GM21360 (cell line): ENCODE measurements around the gene PRMT9.
A peak's percentile ranks its signal among the peaks of the same experiment; 100 is the strongest.

ENCODE experiments used
- ATAC-seq: cut with Tn5 transposase; IDR thresholded peaks from one replicate; pipeline ENCODE4 v1.9.1; 2021; ENCODE audit warnings: mild to moderate bottlenecking, moderate library complexity; ENCODE audit not compliant: unreplicated experiment

The PRMT9 gene

DNA sequence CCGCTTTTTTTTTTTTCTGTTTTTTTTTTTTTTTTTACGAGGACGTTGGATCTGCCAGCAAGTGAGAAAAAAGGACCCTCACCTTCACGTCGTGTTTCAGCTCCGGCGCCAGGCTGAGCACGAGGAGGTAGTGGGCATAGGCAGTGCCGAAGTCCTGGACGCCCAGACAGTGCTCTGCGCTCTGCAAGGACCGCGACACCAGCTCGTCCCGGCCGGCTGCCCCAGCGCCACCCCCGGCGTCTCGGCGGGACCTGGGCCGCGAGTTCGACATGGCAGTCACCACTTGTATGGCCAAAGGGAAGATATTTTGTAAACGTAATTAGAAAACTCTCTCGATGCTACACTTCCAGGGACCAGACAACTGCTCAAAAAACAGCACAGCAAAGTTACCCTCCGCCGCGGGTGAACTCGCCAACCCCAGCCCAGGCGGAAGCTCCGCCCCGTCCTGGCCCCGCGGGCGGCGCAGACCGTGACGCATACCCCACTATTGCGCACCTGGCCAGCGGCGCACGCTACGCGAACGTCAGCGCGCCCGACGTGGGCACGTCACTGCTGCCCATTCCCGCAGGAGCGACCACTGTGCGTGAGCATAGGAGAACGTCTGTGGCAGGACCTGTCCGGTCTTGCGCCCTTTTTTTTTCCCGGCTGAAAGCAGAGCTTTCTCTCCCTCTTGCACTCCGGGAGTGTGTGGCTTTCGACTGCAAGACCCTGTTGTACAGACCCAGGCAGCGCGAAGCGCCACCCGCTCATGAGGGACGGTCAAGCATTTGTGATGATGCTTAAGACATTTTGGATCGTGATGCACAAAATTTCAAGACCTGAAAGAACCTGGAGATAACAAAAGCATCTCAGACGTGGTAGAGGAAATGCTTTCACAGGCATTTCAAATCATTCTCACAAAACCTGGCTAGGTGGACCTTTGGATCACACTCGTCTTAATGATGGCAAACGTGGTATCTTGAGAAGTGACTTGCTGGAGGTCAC lies at the start of gene PRMT9:
PRMT9 (minus strand) TSS at position 447 of the 984 bp plus-strand sequence; CDS start at position 271, 176 bp downstream.
- peak; percentile 98 for ATAC-seq

DNA sequence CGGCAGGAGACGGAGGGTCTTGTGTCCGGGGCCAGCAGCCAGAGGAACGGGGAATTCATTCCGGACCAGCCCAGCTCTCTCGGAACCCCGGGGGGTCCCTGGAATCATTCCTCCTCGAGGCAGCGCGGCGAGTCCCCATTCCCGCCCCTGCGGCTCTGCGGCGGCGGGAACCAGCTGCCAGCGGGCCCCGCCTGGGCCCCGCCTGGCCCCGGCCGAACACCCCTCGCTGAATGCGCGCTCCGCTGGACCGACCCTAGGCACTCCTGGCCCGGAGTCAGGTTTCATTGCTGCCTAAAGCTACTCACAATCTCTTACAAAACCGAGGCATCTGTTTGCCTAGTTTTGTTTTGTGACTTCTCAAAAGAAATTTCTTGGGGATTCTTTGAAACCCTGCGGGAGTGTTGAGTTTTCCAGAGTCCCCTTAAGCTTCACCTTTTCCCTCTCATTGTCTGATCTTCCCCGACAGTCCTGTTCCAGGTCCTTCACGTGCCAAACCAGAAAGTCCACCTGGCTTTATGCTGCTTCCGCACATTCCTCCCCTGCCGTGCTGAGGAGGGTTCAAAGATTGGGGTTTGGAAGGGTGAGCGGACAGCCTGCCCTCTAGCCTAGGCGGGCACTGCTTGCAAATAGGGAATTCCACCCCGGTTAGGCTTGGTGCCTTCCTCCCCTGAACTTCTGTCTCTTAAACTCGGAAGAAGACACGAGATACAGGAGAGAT lies 48.7 kb upstream of the PRMT9 start:
- ATAC-seq = peak; percentile 23

DNA sequence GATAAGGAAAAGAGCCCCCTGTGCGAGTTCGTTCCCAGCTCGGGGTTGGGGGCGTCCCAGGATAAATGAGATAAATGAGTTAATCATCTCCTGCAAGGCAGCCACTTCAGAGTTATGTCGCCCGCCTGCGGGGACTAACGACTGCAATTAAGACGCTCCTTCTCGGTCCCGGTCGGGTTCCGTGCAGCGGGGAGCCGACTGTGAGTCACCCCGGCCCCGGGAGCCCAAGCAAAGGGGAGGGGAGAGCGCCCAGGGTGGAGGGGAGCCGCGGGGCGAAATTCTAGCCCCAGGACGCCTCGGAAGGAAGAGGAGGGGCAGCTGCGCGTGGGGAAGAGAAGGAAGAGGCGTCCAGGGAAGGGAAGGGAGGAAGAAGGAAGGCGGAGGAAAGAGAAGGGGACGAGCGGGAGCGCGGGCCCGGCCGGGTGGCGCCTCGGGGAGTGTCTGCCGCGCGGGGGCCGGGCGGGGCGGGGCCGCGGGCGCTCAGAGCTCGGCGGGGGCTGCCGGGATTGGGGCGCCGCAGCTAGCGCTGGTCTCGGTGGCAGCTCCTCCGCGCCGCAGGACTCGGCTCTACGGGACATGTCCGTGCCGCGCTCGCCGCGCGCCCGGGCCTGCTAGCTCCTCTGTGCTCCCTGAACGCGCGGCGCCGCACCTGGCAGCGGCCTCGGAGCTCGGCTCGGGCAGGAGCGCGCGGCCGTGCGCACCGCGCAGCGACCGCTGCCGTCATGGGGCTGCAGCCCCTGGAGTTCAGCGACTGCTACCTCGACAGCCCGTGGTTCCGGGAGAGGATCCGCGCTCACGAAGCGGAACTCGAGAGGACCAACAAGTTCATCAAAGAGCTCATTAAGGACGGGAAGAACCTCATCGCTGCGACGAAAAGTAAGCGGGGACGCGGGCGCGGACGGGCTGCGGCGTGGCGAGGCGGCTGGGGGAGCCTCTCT lies 47.9 kb upstream of the PRMT9 start, which contains the start of gene ARHGAP10:
ARHGAP10 (plus strand) TSS at position 509 of the 938 bp plus-strand sequence; CDS start at position 723, 214 bp downstream.
- peak; percentile 50 for ATAC-seq

GRCh38 chr4:147730333-147730732 lies 46.4 kb upstream of the PRMT9 start:
- ATAC-seq = no peak

DNA sequence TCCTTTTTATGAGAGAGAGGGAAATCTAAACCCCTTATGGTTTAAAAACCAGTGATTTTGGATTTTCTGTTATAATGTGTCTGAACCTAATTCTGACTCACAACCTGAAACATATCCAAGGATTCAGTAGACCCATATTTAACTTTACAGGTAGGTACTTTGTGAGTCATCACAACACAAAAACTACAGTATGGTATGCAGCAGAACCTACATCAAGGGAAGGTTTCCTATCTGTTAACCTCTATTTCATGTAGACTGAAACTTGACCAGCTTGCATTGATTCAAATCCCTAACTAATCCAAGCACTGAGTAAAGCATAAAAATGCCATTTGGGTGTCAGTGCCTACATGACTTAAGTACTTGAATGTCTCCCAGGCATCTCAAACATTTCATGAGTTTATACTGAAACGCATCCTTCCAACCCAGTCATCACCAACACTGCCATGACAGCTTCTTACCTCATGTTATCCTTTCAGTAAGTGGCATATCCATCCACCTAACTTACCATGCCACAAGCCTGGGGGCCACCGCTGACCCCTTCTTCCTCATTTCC lies 43.6 kb upstream of the PRMT9 start:
- no peak for ATAC-seq

DNA sequence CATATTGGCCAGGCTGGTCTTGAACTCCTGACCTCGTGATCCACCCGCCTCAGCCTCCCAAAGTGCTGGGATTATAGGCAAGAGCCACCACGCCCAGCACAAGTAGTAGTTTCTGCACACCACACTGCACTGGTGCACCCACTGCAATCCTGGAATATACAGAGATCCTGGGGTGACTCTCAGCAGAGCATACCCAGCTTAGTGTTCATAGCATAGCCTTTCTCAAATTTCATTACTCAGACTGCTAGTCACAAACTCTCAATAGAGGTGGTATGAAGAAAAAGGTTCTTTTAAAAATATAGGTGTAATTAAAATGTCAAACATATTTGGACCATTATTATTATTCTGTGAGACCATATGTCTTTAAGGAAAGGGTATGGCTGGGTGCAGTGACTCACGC lies 41.7 kb upstream of the PRMT9 start:
- no peak for ATAC-seq

DNA sequence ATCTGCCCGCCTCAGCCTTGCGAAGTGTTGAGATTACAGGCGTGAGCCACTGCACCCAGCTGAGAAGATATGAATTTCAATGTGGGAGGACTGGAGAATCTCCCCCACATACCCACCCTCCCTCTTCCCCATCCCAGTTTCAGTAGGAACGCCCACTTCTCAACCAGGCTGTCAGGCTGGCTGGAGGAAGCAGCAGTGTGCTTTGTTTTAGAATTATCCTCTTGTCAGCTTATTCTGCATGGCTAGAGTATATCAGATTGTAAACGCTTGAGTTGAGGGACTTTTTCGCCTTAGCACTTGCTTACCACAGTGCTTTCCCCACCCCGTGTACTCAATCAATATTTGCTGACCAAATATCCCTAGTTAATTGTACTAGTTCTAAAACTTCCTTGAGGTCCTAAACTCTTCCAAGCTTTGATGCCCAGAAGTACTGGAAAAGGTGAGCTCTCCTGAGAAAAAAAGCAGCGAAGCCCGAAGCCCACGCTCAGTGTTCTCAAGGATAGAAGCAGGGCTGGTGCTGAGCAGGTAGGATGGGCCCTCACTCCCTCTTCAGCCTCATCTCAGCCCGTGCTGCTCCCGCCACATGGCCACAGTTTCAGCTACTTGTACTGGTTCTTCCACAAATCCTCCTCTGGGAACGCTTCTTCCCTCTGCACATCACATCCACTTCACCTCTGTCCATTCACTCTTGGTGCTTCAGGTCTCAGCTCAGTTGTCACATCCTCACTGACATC lies 40.7 kb upstream of the PRMT9 start:
- ATAC-seq = no peak

GRCh38 chr4:147723326-147723725 lies 39.4 kb upstream of the PRMT9 start:
- no peak for ATAC-seq

- ATAC-seq = peak; percentile 85
Measured at GRCh38 chr4:147717878-147718277, 33.9 kb upstream of the PRMT9 start.

DNA sequence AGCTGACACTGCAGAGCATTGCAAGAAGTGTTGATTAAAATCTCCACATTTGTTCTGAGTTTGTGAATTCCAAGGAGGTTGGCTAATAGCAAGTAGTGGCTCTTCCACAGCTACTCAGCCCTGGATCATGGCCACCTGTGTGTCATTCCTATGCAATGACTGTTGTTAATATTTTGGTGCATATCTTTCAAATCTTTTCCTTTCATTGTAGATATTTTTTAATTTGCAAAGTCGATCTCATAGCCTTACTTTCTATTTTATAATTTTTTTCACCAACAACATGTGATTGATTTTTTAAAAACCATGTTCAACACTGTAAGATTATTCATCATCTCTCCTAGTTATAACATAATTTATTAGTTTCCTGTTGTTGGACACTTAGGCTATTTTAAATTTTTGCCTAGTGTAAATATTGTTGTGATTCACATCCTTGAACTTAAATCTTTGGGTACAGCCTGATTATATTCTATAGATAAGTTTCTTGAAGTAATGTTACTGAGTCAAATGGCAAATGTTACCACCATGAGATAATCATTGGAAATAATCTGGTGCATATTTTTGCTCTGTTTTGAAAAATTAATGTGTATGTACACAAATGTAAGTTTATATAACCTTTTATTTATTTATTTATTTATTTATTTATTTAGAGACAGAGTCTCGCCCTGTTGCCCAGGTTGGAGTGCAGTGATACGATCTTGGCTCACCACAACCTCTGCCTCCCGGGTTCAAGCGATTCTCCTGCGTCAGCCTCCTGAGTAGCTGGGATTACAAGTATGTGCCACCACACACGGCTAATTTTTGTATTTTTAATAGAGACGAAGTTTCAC lies 30.8 kb upstream of the PRMT9 start:
- ATAC-seq = no peak

DNA sequence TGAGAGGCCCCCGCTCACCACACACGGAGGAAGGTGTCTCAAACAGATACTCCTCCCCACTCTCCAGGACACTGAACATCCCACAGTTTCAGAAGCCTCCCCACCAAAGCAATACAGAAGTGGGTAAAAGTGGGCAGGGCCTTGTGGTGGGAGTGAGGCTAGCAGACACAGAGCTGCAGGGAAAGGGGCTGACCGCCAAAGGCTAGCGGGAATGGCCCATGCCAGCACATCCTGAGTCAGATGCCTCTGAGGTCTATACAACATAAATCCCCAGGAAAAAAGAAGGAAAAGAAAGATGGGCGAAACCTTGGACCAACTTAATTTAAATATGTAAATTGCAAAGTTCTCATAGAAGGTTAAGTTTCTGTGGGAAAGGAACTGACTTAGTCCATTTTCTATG lies 26.0 kb upstream of the PRMT9 start:
- no peak for ATAC-seq

- ATAC-seq = peak; percentile 49
Measured at GRCh38 chr4:147707892-147708672, 24.1 kb upstream of the PRMT9 start.

DNA sequence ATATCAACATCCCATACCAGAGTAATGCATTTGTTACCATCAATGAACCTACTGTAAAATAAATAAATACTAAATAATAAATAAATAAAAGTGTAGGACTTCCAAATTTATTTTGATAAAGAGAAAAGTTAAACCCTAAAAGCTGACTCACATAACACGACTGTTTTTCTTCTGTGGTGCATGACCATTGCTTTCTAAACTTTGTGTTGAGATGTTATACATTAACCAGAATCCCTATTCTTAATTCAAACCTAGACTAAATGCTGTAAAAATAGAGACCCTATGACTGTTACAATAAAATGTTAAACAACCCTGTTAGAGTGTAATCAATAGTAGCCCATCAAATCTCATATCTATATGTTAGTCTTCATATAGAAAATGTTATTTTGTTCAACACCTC lies 20.9 kb upstream of the PRMT9 start:
- no peak for ATAC-seq

GRCh38 chr4:147696866-147697265 lies 12.9 kb upstream of the PRMT9 start:
- ATAC-seq = no peak

- no peak for ATAC-seq
Measured at GRCh38 chr4:147693218-147693617, 9.3 kb upstream of the PRMT9 start.

DNA sequence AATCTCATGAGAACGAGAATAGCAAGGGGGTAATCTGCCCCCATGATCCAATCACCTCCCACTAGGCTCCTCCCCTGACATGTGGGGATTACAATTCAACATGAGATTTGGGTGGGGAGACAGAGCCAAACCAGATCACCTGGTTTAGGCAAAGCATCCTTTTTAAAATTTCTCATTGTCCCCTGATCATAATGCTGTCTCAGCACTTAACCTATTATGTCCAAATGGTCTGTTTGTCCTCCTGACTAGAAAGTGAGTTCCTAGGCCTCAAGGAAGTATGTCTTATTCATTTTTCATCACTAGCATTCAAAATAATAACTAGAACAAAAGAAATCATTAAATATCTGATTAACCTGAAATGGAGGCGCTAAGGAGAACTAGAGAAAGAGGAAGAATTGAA lies 7.9 kb upstream of the PRMT9 start:
- ATAC-seq = no peak

DNA sequence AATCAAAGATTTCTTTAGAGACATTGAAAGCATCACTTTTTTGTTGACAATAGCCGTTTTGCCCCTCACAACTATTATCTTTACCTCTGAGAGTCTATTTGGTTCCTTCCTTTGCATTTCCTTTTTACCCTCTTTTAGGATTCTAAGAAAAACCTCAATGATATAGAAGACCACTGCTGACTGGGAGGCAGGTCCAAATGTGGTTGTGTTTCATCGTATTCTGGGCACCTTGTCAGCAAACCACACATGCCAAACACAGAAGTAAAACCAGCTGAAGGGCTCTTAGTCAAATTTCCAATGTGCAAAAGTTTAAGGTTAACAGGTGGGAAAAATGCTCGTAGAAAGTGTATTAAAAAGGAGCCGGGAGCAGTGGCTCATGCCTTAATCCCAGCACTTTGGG lies 5.1 kb upstream of the PRMT9 start:
- no peak for ATAC-seq

GRCh38 chr4:147683188-147683591 lies 773 bp downstream of the PRMT9 start:
- ATAC-seq = no peak
